ENCODE measurements around the gene S100A3.

DNA sequence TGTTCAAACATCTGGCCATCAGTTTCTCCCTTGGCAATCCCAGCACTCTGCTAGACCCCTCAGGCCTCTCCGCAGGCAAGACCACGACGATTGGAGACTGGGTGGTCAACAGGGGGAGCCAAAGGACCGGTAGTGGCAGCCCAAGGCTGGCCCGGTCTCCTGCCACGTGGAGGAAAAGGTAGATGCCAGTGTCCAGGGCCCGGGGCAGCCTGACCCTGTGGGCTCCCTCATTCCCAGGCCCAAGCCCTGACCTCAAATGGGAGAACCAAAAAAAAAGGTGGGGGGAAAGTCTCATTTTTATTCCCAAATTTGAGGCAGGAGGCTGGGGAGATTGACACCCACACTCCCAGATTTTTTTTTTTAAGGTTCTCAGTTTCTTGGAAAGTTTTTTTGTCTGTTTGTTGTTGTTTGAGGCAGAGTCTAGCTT is 38.1 kb downstream of the S100A3 start:
- TF ChIP-seq CTCF (IDR thresholded peaks at IDR 0.05) (peak; percentile 94), JUN (IDR thresholded peaks at IDR 0.05) (no peak), FOSL2 (IDR thresholded peaks at IDR 0.05) (no peak), FOSL2 (CRISPR knock-in tag; IDR thresholded peaks at IDR 0.05) (no peak), CEBPB (IDR thresholded peaks at IDR 0.05) (no peak), POLR2A (IDR thresholded peaks at IDR 0.05; ENCODE audit: low read length) (no peak), EP300 (IDR thresholded peaks at IDR 0.05) (no peak), SMC3 (IDR thresholded peaks at IDR 0.05) (peak; percentile 97), PBX3 (IDR thresholded peaks at IDR 0.05) (no peak), CHD2 (IDR thresholded peaks at IDR 0.05; ENCODE audit: low read length, partially characterized antibody) (no peak), BHLHE40 (IDR thresholded peaks at IDR 0.05; ENCODE audit: low read depth, low read length) (no peak), KDM5A (IDR thresholded peaks at IDR 0.05) (no peak)
- TF ChIP-seq, protein P1, sequence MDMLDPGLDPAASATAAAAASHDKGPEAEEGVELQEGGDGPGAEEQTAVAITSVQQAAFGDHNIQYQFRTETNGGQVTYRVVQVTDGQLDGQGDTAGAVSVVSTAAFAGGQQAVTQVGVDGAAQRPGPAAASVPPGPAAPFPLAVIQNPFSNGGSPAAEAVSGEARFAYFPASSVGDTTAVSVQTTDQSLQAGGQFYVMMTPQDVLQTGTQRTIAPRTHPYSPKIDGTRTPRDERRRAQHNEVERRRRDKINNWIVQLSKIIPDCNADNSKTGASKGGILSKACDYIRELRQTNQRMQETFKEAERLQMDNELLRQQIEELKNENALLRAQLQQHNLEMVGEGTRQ (IDR thresholded peaks at IDR 0.05) = peak; percentile 53

Data from A549 (cell line).